Tibial nerve (tissue), 4 donors: ENCODE measurements around the gene PDHX. TPM values are rescaled to one million over a fixed set of nuclear protein-coding genes. Genes with fewer than 3 reads are reported as not detected.
"Not testable (repeated sequence)": the region's sequence is repeated elsewhere in the genome, so short reads cannot be mapped to it uniquely, and the experiment has no call there.

Source experiments
- DNase-seq, 2 donors: peaks; one replicate each; pipeline ENCODE4 v3.0.0-alpha.2; 2019; ENCODE audit warnings: low spot score in 2 of 2
- H3K27ac ChIP-seq, 4 donors: fragments of 200-600 bp; sonication (generic) in 3 of 4; one replicate each; pipeline ENCODE4 v1.5.1; 2017 to 2019; ENCODE audit warnings: mild to moderate bottlenecking in 1 of 4
- H3K27me3 ChIP-seq, 2 donors: fragments of 200-600 bp; sonication (generic) in 1 of 2; one replicate each; pipeline versions ENCODE4 v1.5.1 to v1.6.0; 2017 to 2019
- H3K36me3 ChIP-seq, 3 donors: fragments of 200-600 bp; sonication (generic); one replicate each; pipeline ENCODE4 v1.5.1; 2018 to 2019
- H3K4me1 ChIP-seq, 4 donors: fragments of 200-600 bp; sonication (generic) in 3 of 4; one replicate each; pipeline ENCODE4 v1.5.1; 2017 to 2019
- H3K4me3 ChIP-seq, 4 donors: fragments of 200-600 bp; sonication (generic) in 3 of 4; one replicate each; pipeline ENCODE4 v1.5.1; 2017 to 2019; ENCODE audit warnings: mild to moderate bottlenecking in 1 of 4, moderate library complexity in 1 of 4
- H3K9me3 ChIP-seq, 4 donors: fragments of 200-600 bp; sonication (generic) in 3 of 4; one replicate each; pipeline ENCODE4 v1.5.1; 2017 to 2019
- EP300 ChIP-seq, 2 donors: sonication (generic); formaldehyde crosslinking; IDR thresholded peaks; one replicate each; pipeline ENCODE4 v1.6.1; 2017; ENCODE audit warnings: antibody characterized with exemption in 2 of 2, mild to moderate bottlenecking in 1 of 2
- POLR2A ChIP-seq, 2 donors: fragments of 450-650 bp; IDR thresholded peaks; one replicate each; pipeline ENCODE4 v1.6.1; 2017; ENCODE audit warnings: antibody characterized with exemption in 2 of 2, mild to moderate bottlenecking in 2 of 2, moderate library complexity in 2 of 2
- WGBS, 2 donors: methylation state at CpG; one replicate each; pipeline ENCODE4 v1.1.5; 2018; 5-methylcytosine and 5-hydroxymethylcytosine counted together
- total RNA-seq, 4 donors: library from RNA; depleted of rRNA; stranded (reverse); fragments of >200 nt; gene quantifications; one replicate each; pipeline ENCODE4 v1.1.0, GENCODE V29; 2016
- TF ChIP-seq, protein P1 (sequence below), 5 experiments: fragments of 200-600 bp in 3 of 5; fragments of 450-650 bp in 2 of 5; sonication (generic) in 3 of 5; IDR thresholded peaks; one replicate each; pipeline ENCODE4 v1.5.1; 2016 to 2019; ENCODE audit warnings: antibody characterized with exemption in 5 of 5, mild to moderate bottlenecking in 3 of 5, moderate library complexity in 2 of 5

Gene PDHX
- total RNA-seq, 4 donors from 2014 or later, result 18.8 to 30.6 (median 23.2) TPM

DNA sequence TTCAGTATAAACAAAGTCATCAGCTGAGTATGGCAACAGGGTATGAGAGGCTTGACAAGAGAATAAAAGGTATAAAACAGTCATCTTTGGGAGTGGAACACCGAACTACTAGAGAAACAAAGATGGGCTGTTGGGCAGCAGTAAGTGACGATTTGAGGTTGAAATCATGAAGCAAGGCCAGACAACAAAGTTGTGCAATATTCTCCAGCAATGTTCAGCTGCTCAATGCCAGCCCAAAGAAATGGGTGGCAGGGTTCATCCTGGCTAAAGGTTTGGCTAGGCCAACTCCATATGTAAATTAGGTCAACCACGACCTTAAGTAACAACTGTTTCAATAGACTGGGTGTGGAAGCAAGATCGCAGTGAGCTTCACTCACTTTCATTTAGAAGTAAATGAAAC is 6.5 kb upstream of the PDHX start:
- H3K4me1 ChIP-seq, result peaks cover 0 to 3% (median 1%) of the 10 kb centered on the region in 4 donors
- 74 to 79% methylated on average over 4 of the region's 4 CpGs for WGBS, 2 donors
- peaks cover 0 to 24% (median 0%) of the 10 kb centered on the region in 3 donors for H3K36me3 ChIP-seq
- H3K4me3 ChIP-seq, result no peak overlapping the region
- no peak overlapping the region for H3K27ac ChIP-seq
- no peaks in the 10 kb centered on the region for H3K9me3 ChIP-seq
- TF ChIP-seq EP300 (IDR thresholded peaks at IDR 0.05), result no peak
- TF ChIP-seq, protein P1, sequence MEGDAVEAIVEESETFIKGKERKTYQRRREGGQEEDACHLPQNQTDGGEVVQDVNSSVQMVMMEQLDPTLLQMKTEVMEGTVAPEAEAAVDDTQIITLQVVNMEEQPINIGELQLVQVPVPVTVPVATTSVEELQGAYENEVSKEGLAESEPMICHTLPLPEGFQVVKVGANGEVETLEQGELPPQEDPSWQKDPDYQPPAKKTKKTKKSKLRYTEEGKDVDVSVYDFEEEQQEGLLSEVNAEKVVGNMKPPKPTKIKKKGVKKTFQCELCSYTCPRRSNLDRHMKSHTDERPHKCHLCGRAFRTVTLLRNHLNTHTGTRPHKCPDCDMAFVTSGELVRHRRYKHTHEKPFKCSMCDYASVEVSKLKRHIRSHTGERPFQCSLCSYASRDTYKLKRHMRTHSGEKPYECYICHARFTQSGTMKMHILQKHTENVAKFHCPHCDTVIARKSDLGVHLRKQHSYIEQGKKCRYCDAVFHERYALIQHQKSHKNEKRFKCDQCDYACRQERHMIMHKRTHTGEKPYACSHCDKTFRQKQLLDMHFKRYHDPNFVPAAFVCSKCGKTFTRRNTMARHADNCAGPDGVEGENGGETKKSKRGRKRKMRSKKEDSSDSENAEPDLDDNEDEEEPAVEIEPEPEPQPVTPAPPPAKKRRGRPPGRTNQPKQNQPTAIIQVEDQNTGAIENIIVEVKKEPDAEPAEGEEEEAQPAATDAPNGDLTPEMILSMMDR (IDR thresholded peaks at IDR 0.05), result no peak
- no peak for TF ChIP-seq POLR2A (IDR thresholded peaks at IDR 0.05)
- no peaks in the 10 kb centered on the region for H3K27me3 ChIP-seq
- no peak for DNase-seq

DNA sequence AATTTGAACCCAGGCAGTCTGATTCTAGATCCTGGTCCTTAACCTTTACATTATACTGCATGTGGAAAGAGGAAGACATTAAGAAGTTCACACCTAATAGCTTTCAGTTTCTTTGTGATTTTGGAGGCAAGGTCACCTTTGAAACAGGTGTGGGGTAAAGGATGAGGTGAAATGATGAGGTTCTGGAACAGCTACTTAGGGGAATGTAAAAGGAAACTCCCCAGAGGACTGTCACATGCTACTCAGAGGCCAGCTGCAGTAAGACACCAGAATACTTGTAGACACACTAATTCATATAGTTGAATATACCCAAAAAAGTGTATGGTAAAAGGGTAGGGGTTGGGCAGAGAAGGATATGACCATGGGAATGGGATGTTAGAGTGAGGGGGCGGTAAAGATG is 5.6 kb upstream of the PDHX start:
- H3K4me3 ChIP-seq, result no peak overlapping the region
- WGBS, 2 donors, result 97 to 100% methylated on average over 1 of the region's 1 CpG
- DNase-seq, result no peak

DNA sequence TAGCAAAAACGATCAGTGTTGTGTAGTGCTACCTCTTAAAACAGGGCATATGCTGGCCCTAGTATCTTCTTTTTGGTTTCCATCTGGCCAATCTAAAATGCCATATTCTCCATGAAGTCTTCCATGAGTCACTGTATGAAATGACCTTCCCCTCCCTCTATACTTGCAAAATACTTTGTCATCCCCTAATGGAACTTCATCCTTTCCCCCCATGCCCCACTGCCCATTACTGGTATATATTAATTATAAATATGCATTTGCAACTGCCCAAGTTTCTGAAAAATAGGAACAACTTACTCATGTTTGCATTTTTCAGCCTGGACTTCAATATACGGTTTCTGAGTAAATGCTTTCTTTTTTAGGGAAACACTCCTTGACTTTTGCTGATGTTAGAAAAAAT is 4.7 kb upstream of the PDHX start:
- Histone ChIP-seq H3K4me3 (no peak overlapping the region), H3K27ac (no peak overlapping the region), H3K9me3 (no peaks in the 10 kb centered on the region), H3K36me3 (peaks cover 0 to 24% (median 0%) of the 10 kb centered on the region in 3 donors), H3K4me1 (peaks cover 0 to 6% (median 4%) of the 10 kb centered on the region in 4 donors), H3K27me3 (no peaks in the 10 kb centered on the region)
- 49 to 79% methylated on average over 2 of the region's 2 CpGs for WGBS, 2 donors
- no peak for TF ChIP-seq POLR2A (IDR thresholded peaks at IDR 0.05)
- TF ChIP-seq, protein P1 (IDR thresholded peaks at IDR 0.05), result no peak
- no peak for TF ChIP-seq EP300 (IDR thresholded peaks at IDR 0.05)
- DNase-seq, result no peak

More for the DNA sequence above, 5.6 kb upstream of the PDHX start:
- H3K27ac ChIP-seq, result no peak overlapping the region
- TF ChIP-seq, protein P1 (IDR thresholded peaks at IDR 0.05), result no peak
- TF ChIP-seq POLR2A (IDR thresholded peaks at IDR 0.05), result no peak
- no peak for TF ChIP-seq EP300 (IDR thresholded peaks at IDR 0.05)
- H3K27me3 ChIP-seq, result no peaks in the 10 kb centered on the region
- peaks cover 0 to 6% (median 4%) of the 10 kb centered on the region in 4 donors for H3K4me1 ChIP-seq
- H3K9me3 ChIP-seq, result no peaks in the 10 kb centered on the region
- peaks cover 0 to 24% (median 0%) of the 10 kb centered on the region in 3 donors for H3K36me3 ChIP-seq

DNA sequence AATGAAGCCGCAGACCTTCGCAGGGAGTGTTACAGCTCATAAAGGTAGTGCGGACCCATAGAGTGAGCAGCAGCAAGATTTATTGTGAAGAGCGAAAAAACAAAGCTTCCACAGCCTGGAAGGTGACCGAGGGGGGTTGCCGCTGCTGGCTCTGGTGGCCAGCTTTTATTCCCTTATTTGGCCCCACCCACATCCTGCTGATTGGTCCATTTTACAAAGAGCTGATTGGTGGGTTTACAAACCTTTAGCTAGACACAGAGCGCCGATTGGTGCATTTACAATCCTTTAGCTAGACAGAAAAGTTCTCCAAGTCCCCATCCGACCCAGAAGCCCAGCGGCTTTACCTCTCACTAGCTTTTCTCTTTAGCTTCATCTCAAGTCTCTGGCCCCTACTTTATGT is 2.9 kb upstream of the PDHX start:
- WGBS, 2 donors, result 93 to 97% methylated on average over 10 of the region's 10 CpGs
- not testable (repeated sequence) for H3K27ac ChIP-seq, DNase-seq, H3K27me3 ChIP-seq, H3K4me3 ChIP-seq, H3K9me3 ChIP-seq
- Histone ChIP-seq H3K36me3 (peaks cover 0 to 24% (median 0%) of the 10 kb centered on the region in 3 donors), H3K4me1 (peaks cover 0 to 22% (median 13%) of the 10 kb centered on the region in 4 donors)

DNA sequence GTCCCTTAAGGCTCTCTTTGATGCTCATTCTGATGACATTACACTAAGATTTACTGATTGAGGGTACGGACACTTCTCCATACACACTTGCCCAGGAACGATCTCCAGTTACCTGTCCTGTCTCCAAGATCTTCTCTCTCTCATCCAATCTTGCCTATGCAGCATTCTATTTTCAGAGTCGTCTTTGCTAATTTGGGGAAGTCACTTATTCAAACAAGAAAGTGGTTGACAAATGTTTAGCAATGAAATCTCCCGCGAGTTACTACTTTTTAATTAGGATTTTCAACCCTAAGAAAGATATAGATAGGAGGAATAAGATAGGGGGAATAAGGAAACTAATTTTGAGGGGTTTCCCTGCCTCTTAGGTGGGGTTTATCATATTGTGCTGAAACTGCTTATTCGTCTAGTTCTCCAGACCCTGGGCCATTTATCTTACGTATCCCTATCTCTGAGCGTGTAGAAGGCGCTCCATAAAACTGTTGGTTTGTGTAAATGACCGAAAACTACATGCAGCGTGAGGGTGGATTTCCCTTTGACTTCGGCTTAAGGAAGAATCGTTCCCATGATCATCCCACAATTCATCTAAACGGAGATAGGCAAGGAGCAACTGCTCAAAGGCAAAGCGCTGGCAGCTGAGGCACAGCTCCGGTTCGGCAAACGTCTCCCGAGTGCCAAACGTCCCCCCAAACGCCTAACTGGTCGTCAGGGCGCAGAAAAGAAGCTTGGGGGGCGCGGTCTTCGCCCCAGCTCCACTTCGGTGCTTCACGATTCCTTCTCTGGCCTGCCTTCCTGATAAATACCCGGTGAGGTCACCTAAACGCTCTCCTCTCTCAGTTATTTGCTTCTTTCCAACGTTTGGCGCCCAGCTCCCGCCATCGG is 1.0 kb upstream of the PDHX start:
- Histone ChIP-seq H3K36me3 (peaks cover 0 to 20% (median 0%) of the 10 kb centered on the region in 3 donors), H3K4me1 (peaks cover 0 to 31% (median 13%) of the 10 kb centered on the region in 4 donors), H3K27me3 (no peaks in the 10 kb centered on the region), H3K4me3 (peak overlapping the region; percentile 71 to 98 (median 89)), H3K27ac (peak overlapping the region; percentile 89 to 98 (median 96)), H3K9me3 (no peaks in the 10 kb centered on the region)
- WGBS, 2 donors, result 8 to 9% methylated on average over 34 of the region's 34 CpGs
- DNase-seq, result no peak
- TF ChIP-seq POLR2A (IDR thresholded peaks at IDR 0.05), result no peak
- TF ChIP-seq EP300 (IDR thresholded peaks at IDR 0.05), result no peak
- TF ChIP-seq, protein P1 (IDR thresholded peaks at IDR 0.05), result no peak
